ENCODE data around the gene TRPV2.

Gene TRPV2

DNA sequence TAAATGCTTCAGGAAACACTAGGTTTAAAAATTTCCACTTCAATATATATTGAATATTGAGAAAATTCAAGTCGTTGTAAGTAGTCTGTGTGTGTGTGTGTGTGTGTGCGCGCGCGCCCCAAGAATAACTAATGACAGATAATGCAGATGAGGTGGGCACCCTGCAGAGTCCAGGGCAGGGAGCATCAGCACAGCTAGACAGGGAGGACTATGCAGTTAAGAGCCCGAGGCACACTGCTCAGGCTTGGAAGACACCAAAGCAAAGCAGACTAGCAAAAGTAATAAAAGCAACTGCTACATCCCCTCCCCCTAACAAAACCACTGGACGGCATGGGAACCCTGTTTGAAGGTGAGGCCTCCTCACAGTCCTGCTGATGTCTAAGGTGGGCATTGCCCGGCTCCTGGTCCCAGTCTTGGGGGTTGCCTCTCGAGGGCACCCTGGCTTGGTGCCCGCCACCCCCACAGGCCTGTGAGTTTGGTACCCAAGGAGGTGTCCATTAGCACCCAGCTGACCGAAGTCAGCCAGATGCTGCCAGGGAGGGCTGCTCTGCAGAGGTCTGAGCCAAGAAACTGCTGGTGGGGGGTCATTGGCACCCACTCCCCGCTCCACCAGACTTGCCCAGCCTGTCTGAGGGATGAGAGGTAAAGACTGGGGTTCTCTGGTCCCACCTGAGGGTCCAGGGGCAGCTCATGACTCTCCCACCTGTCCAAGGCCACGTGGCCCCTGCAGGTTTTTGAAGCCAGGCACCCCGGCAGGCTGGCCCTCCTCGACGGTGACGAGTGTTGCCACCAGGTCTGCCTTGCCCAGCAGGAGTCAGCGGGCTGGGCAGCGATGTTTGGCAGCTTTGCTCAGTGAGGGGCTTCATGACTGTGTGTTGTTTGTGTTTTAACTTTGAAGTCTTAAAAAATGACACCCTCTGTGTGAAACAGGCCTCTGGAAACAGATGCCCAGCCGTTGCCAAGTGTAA, 58.0 kb downstream of the TRPV2 start:
- H3K36me3 ChIP-seq (ENCODE audit: control insufficient read depth in 4 of 4, insufficient read depth in 4 of 4, low read length in 3 of 4): peaks cover 0 to 4% (median 0%) of the 10 kb centered on the region in 4 experiments
- ChIA-PET CTCF (interaction anchor here (4.5 kb wide), 1 partner anchor 20 kb away, joined by 19 read pairs; no protein-coding TSS in a partner anchor), POLR2A (no interaction called here)
- H3K27me3 ChIP-seq (replicated peaks in 2 of 5; ENCODE audit: control insufficient read depth in 4 of 5, insufficient read depth in 5 of 5, low read length in 4 of 5): no peaks in the 10 kb centered on the region
- no peak for DNase-seq
- H3K27ac ChIP-seq (ENCODE audit: insufficient read depth in 1 of 2, low read depth in 1 of 2, low read length in 2 of 2, poor library complexity in 1 of 2, severe bottlenecking in 2 of 2): no peak overlapping the region
- H3K4me3 ChIP-seq (ENCODE audit: control insufficient read depth in 1 of 7, extremely low read depth in 1 of 7, insufficient read depth in 4 of 7, low read depth in 2 of 7, low read length in 6 of 7): no peak overlapping the region
- WGBS (ENCODE audit: insufficient coverage): 92% methylated on average over 16 of the region's 20 CpGs
- no peaks in the 10 kb centered on the region for H3K9me3 ChIP-seq (ENCODE audit: control extremely low read depth in 1 of 5, control insufficient read depth in 4 of 5, insufficient read depth in 2 of 5, low read depth in 1 of 5, low read length in 4 of 5)
- peaks cover 0 to 4% (median 0%) of the 10 kb centered on the region in 4 experiments for H3K4me1 ChIP-seq (ENCODE audit: control extremely low read depth in 1 of 4, control insufficient read depth in 4 of 4, insufficient read depth in 4 of 4, low read length in 3 of 4)

DNA sequence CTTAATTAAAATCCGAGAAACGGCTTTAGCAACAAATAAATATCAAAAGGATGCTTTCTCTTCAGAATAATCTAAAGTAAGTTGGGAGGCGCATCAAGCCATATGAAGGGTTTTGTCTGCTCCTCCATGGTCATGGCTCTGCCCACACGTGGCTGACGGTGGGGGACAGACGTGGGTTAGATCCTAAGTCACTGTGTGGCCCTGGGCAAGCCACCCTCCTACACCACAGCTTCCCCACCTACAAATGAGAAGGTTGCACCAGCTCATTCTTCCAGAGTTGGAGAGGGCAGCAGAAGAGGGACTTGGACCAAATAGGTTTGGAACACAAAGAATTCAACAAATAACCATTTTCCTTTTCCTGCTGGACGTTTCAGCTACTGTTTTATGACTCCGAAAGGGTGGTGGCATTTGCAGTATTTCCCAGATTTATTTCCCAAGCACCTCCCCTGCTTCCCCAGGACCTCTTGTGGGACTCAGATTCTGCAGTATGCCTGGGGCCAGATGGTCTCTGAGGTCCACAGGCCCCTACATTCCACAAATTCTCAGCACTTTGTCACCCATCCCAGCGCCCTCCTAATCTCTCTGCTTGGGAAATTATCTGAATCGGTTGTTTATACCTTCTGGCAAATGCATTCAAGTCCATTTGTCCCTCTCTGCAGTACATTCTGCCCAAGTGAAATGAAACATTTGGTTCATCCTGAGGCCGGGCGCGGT, 58.8 kb downstream of the TRPV2 start:
- POLR2A ChIA-PET: no interaction called here
- Histone ChIP-seq H3K27me3 (replicated peaks in 2 of 5; ENCODE audit: control insufficient read depth in 4 of 5, insufficient read depth in 5 of 5, low read length in 4 of 5) (no peaks in the 10 kb centered on the region), H3K27ac (ENCODE audit: insufficient read depth in 1 of 2, low read depth in 1 of 2, low read length in 2 of 2, poor library complexity in 1 of 2, severe bottlenecking in 2 of 2) (no peak overlapping the region), H3K4me3 (ENCODE audit: control insufficient read depth in 1 of 7, extremely low read depth in 1 of 7, insufficient read depth in 4 of 7, low read depth in 2 of 7, low read length in 6 of 7) (no peak overlapping the region), H3K36me3 (ENCODE audit: control insufficient read depth in 4 of 4, insufficient read depth in 4 of 4, low read length in 3 of 4) (peaks cover 0 to 4% (median 0%) of the 10 kb centered on the region in 4 experiments), H3K9me3 (ENCODE audit: control extremely low read depth in 1 of 5, control insufficient read depth in 4 of 5, insufficient read depth in 2 of 5, low read depth in 1 of 5, low read length in 4 of 5) (no peaks in the 10 kb centered on the region), H3K4me1 (ENCODE audit: control extremely low read depth in 1 of 4, control insufficient read depth in 4 of 4, insufficient read depth in 4 of 4, low read length in 3 of 4) (peaks cover 0 to 4% (median 0%) of the 10 kb centered on the region in 4 experiments)
- 96% methylated on average over 12 of the region's 13 CpGs for WGBS (ENCODE audit: insufficient coverage)
- CTCF ChIA-PET: interaction anchor here (0.6 to 1.9 kb wide), 2 partner anchors 12 to 106 kb away, joined by 4 to 7 read pairs; no protein-coding TSS in a partner anchor
- no peak for DNase-seq

DNA sequence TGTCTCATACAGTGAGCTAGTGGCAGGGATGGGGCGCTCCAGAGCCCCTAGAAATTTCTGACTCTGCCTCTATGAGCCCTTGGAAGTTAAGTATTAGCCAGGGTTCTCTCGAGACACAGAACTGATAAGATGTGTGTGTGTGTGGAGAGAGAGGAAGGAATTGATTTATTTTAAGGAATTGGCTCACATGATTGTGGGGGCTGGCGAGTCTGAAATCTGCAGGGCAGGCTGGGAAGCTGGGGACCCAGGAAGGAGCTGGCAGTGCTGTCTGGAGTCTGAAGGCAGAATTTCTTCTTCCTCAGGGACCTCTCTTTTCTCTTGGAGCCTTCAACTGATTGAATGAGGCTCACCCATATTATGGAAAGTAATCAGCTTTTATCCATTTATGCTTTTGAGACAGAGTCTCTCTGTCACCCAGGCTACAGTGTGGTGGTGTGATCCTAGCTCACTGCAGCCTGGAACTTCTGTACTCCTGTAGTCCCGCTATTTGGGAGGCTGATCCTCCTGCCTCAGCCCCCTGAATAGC, 59.9 kb downstream of the TRPV2 start:
- DNase-seq: no peak
- POLR2A ChIA-PET: no interaction called here
- no peak overlapping the region for H3K4me3 ChIP-seq (ENCODE audit: control insufficient read depth in 1 of 7, extremely low read depth in 1 of 7, insufficient read depth in 4 of 7, low read depth in 2 of 7, low read length in 6 of 7)
- no peak overlapping the region for H3K27ac ChIP-seq (ENCODE audit: insufficient read depth in 1 of 2, low read depth in 1 of 2, low read length in 2 of 2, poor library complexity in 1 of 2, severe bottlenecking in 2 of 2)
- H3K9me3 ChIP-seq (ENCODE audit: control extremely low read depth in 1 of 5, control insufficient read depth in 4 of 5, insufficient read depth in 2 of 5, low read depth in 1 of 5, low read length in 4 of 5): no peaks in the 10 kb centered on the region
- peaks cover 0 to 2% (median 0%) of the 10 kb centered on the region in 4 experiments for H3K4me1 ChIP-seq (ENCODE audit: control extremely low read depth in 1 of 4, control insufficient read depth in 4 of 4, insufficient read depth in 4 of 4, low read length in 3 of 4)
- H3K36me3 ChIP-seq (ENCODE audit: control insufficient read depth in 4 of 4, insufficient read depth in 4 of 4, low read length in 3 of 4): peaks cover 0 to 4% (median 0%) of the 10 kb centered on the region in 4 experiments
- H3K27me3 ChIP-seq (replicated peaks in 2 of 5; ENCODE audit: control insufficient read depth in 4 of 5, insufficient read depth in 5 of 5, low read length in 4 of 5): no peaks in the 10 kb centered on the region
- 97% methylated on average over 3 of the region's 4 CpGs for WGBS (ENCODE audit: insufficient coverage)
- CTCF ChIA-PET: interaction anchor here (1.1 to 1.9 kb wide), 2 partner anchors 13 to 46 kb away, joined by 3 to 7 read pairs; no protein-coding TSS in a partner anchor

DNA sequence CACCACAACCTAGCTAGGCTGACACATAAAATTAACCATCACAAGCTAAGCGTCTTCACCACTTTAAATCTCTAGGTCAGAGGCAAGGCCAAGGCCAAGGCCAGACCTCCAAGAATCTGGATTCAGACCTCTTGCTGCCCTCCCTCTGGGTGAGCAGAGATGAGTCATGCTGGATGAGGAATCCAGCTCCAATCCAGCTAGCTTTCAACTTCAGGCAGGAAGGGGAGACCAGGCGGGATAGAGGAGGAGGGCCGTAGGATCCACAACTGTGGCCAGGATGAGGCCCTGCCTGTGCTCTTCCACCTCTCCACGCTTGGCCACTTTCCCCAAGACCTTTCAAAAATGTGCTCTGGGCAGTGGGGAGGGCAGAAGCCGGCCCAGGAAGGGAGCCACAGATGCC, 61.9 kb downstream of the TRPV2 start:
- Histone ChIP-seq H3K9me3 (ENCODE audit: control extremely low read depth in 1 of 5, control insufficient read depth in 4 of 5, insufficient read depth in 2 of 5, low read depth in 1 of 5, low read length in 4 of 5) (no peaks in the 10 kb centered on the region), H3K4me3 (ENCODE audit: control insufficient read depth in 1 of 7, extremely low read depth in 1 of 7, insufficient read depth in 4 of 7, low read depth in 2 of 7, low read length in 6 of 7) (no peak overlapping the region), H3K4me1 (ENCODE audit: control extremely low read depth in 1 of 4, control insufficient read depth in 4 of 4, insufficient read depth in 4 of 4, low read length in 3 of 4) (no peaks in the 10 kb centered on the region), H3K27ac (ENCODE audit: insufficient read depth in 1 of 2, low read depth in 1 of 2, low read length in 2 of 2, poor library complexity in 1 of 2, severe bottlenecking in 2 of 2) (no peak overlapping the region), H3K36me3 (ENCODE audit: control insufficient read depth in 4 of 4, insufficient read depth in 4 of 4, low read length in 3 of 4) (peaks cover 0 to 4% (median 0%) of the 10 kb centered on the region in 4 experiments), H3K27me3 (replicated peaks in 2 of 5; ENCODE audit: control insufficient read depth in 4 of 5, insufficient read depth in 5 of 5, low read length in 4 of 5) (no peaks in the 10 kb centered on the region)
- WGBS (ENCODE audit: insufficient coverage): 90% methylated on average over 4 of the region's 5 CpGs
- ChIA-PET CTCF (interaction anchor here (1.0 kb wide), 1 partner anchor 26 kb away, joined by 4 read pairs; no protein-coding TSS in a partner anchor), POLR2A (no interaction called here)
- DNase-seq: no peak

DNA sequence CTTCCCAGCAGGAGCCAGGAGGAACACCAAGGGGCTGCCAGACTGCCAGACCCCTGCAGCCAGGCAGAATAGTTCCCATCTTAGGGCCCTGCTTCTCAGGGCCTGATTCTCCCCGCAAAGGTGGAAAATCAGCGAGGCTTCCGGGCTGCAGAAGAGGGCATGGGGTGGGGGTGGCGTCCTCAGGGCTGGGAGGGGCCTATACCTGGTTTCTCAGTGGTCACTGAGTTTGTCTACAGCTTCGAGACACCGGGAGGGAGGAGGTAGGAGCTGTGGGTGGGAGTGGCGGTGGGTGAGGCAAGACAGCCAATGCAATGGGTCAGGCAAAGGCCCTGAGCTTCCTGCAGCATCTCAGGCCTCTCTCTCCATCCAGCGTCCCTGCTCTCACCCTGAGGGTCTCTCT, 62.3 kb downstream of the TRPV2 start:
- no peaks in the 10 kb centered on the region for H3K27me3 ChIP-seq (replicated peaks in 2 of 5; ENCODE audit: control insufficient read depth in 4 of 5, insufficient read depth in 5 of 5, low read length in 4 of 5)
- no peaks in the 10 kb centered on the region for H3K4me1 ChIP-seq (ENCODE audit: control extremely low read depth in 1 of 4, control insufficient read depth in 4 of 4, insufficient read depth in 4 of 4, low read length in 3 of 4)
- no peak overlapping the region for H3K27ac ChIP-seq (ENCODE audit: insufficient read depth in 1 of 2, low read depth in 1 of 2, low read length in 2 of 2, poor library complexity in 1 of 2, severe bottlenecking in 2 of 2)
- WGBS (ENCODE audit: insufficient coverage): 98% methylated on average over 6 of the region's 8 CpGs
- H3K9me3 ChIP-seq (ENCODE audit: control extremely low read depth in 1 of 5, control insufficient read depth in 4 of 5, insufficient read depth in 2 of 5, low read depth in 1 of 5, low read length in 4 of 5): no peaks in the 10 kb centered on the region
- ChIA-PET CTCF (no interaction called here), POLR2A (no interaction called here)
- no peak for DNase-seq
- H3K36me3 ChIP-seq (ENCODE audit: control insufficient read depth in 4 of 4, insufficient read depth in 4 of 4, low read length in 3 of 4): peaks cover 0 to 4% (median 0%) of the 10 kb centered on the region in 4 experiments
- no peak overlapping the region for H3K4me3 ChIP-seq (ENCODE audit: control insufficient read depth in 1 of 7, extremely low read depth in 1 of 7, insufficient read depth in 4 of 7, low read depth in 2 of 7, low read length in 6 of 7)

DNA sequence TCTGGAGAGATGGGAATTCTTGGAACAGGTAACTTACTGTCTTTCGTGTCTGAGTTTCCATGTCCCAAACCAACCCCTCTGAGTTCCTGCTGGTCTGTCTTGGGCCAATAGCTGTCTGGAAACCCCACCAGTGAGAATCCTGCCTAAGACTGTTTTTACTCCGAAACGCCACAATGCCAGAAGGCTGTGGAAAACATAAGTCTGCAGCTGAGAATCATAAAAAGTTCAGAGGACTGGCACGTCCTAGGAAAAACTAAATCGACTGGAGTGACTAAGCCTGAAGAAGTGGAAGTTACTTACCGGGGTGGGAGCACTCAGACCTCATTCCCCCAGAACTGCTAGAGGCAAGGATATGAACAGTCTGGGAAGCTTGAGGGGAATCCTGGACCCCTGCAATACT, 63.3 kb downstream of the TRPV2 start:
- no peak for DNase-seq
- no peak overlapping the region for H3K4me3 ChIP-seq (ENCODE audit: control insufficient read depth in 1 of 7, extremely low read depth in 1 of 7, insufficient read depth in 4 of 7, low read depth in 2 of 7, low read length in 6 of 7)

More for the DNA sequence above, 63.3 kb downstream of the TRPV2 start:
- CTCF ChIA-PET: interaction anchor here (1.0 kb wide), 1 partner anchor 115 kb away, joined by 3 read pairs; no protein-coding TSS in a partner anchor
- no peaks in the 10 kb centered on the region for H3K9me3 ChIP-seq (ENCODE audit: control extremely low read depth in 1 of 5, control insufficient read depth in 4 of 5, insufficient read depth in 2 of 5, low read depth in 1 of 5, low read length in 4 of 5)
- POLR2A ChIA-PET: no interaction called here
- H3K27me3 ChIP-seq (replicated peaks in 2 of 5; ENCODE audit: control insufficient read depth in 4 of 5, insufficient read depth in 5 of 5, low read length in 4 of 5): no peaks in the 10 kb centered on the region
- H3K27ac ChIP-seq (ENCODE audit: insufficient read depth in 1 of 2, low read depth in 1 of 2, low read length in 2 of 2, poor library complexity in 1 of 2, severe bottlenecking in 2 of 2): no peak overlapping the region
- whole genome bisulfite sequencing (ENCODE audit: insufficient coverage): 100% methylated on average over 6 of the region's 6 CpGs
- no peaks in the 10 kb centered on the region for H3K4me1 ChIP-seq (ENCODE audit: control extremely low read depth in 1 of 4, control insufficient read depth in 4 of 4, insufficient read depth in 4 of 4, low read length in 3 of 4)
- no peaks in the 10 kb centered on the region for H3K36me3 ChIP-seq (ENCODE audit: control insufficient read depth in 4 of 4, insufficient read depth in 4 of 4, low read length in 3 of 4)
